HG02885 (cell line): ENCODE measurements around the gene CHKA.
A peak's percentile ranks its signal among the peaks of the same experiment; 100 is the strongest.

Source experiments
- ATAC-seq: cut with Tn5 transposase; IDR thresholded peaks from one replicate; pipeline ENCODE4 v1.9.1; 2021; ENCODE audit warnings: mild to moderate bottlenecking; ENCODE audit not compliant: unreplicated experiment, poor library complexity

The CHKA gene

GRCh38 chr11:68007498-68008380 lies 113.4 kb downstream of the CHKA start:
- ATAC-seq = no peak

DNA sequence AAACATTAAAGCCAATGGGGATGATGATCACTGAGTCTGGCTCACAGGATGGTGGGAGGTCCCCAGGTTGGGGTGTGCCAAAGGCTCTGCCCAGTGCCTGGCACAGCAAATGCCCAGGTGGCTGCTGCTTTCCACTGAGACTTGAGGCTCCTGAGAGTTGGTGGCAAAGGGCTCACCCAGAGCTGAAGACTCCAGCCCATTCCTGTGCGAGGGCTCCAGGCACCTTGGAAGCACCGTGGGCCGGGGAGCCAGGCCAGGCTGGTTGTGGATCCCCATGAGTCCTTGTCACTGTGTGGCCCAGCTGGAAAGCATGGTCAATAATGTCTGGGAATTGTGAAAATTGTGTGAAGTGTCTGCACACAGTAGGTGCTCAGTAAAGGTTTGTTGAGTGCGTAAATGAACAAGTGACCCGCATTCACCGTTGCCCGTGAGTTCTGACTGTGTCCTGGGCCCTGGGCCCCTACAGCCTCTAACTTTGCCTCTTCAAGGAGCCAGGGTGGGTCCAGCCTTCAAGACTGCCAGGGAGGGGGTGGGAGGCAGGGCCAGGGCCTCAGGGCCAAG lies 114.5 kb downstream of the CHKA start:
- ATAC-seq = no peak

- ATAC-seq = no peak
These were observed 116.4 kb downstream of the CHKA start for GRCh38 chr11:68004551-68005335.

- peak; percentile 67 for ATAC-seq
These were observed 117.2 kb downstream of the CHKA start, which contains the start of gene UNC93B1 for GRCh38 chr11:68003846-68004550. UNC93B1 (minus strand) TSS chr11:68004097; CDS start chr11:68004043, 54 bp downstream.

GRCh38 chr11:68002938-68003845 lies 118.0 kb downstream of the CHKA start:
- ATAC-seq = peak; percentile 44
